ENCODE data around the gene CUX1. TPM values are rescaled to one million over a fixed set of nuclear protein-coding genes. Genes with fewer than 3 reads are reported as not detected.

Gene CUX1
- total and polyA plus RNA-seq, 2 of the 13 experiments (the other 11 are each of a cell fraction or from before 2014, with no cell fraction given) = 13.7 to 14.9 TPM

GRCh38 chr7:102258073-102258748 lies 440.8 kb downstream of the CUX1 start (continued):
- peak; percentile 68; the same call in 1 of the 2 replicates for TF ChIP-seq ZBTB10 (CRISPR knock-in tag; IDR thresholded peaks at IDR 0.05; ENCODE audit: borderline replicate concordance)
- TF ChIP-seq FOSL1 (CRISPR knock-in tag; IDR thresholded peaks at IDR 0.05; ENCODE audit: borderline replicate concordance) = no peak
- peak; percentile 65 for TF ChIP-seq ZFP91 (CRISPR knock-in tag; IDR thresholded peaks at IDR 0.05; ENCODE audit: borderline replicate concordance)
- no peak for TF ChIP-seq ZNF775 (CRISPR knock-in tag; IDR thresholded peaks at IDR 0.05; ENCODE audit: borderline replicate concordance)
- 0 out of 2 replicates have a peak, but pooled peaks have one; percentile 48 for TF ChIP-seq ZNF563 (CRISPR knock-in tag; IDR thresholded peaks at IDR 0.05)
- peak; percentile 80 for TF ChIP-seq ZFY (CRISPR knock-in tag; IDR thresholded peaks at IDR 0.05)
- no peak for TF ChIP-seq CENPT (CRISPR knock-in tag; IDR thresholded peaks at IDR 0.05; ENCODE audit: low read depth)
- TF ChIP-seq PCBP1 (IDR thresholded peaks at IDR 0.05; ENCODE audit: borderline replicate concordance, low read depth, low read length) = no peak
- TF ChIP-seq FOXK2 (IDR thresholded peaks at IDR 0.05) = peak; percentile 50
- TF ChIP-seq ZNF672 (CRISPR knock-in tag; IDR thresholded peaks at IDR 0.05) = no peak
- no peak for TF ChIP-seq ZNF484 (CRISPR knock-in tag; IDR thresholded peaks at IDR 0.05; ENCODE audit: borderline replicate concordance, low read depth)
- peak; percentile 47; the same call in 1 of the 2 replicates for TF ChIP-seq HMGXB3 (CRISPR knock-in tag; IDR thresholded peaks at IDR 0.05; ENCODE audit: borderline replicate concordance)
- TF ChIP-seq ZNF552 (CRISPR knock-in tag; IDR thresholded peaks at IDR 0.05; ENCODE audit: borderline replicate concordance) = no peak
- 0 out of 2 replicates have a peak, but pooled peaks have one; percentile 45 for TF ChIP-seq REL (CRISPR knock-in tag; conservative IDR thresholded peaks at IDR 0.05)
- peak; percentile 92 for TF ChIP-seq FOXP4 (CRISPR knock-in tag; IDR thresholded peaks at IDR 0.05)
- no peak for TF ChIP-seq ZC3H4 (CRISPR knock-in tag; IDR thresholded peaks at IDR 0.05; ENCODE audit: borderline replicate concordance)
- no peak for TF ChIP-seq GATA4 (IDR thresholded peaks at IDR 0.05; ENCODE audit: borderline replicate concordance, low read depth)
- no peak for TF ChIP-seq IRX3 (CRISPR knock-in tag; IDR thresholded peaks at IDR 0.05; ENCODE audit: borderline replicate concordance, low read depth)
